ENCODE measurements around the gene NDUFAF8. TPM values are rescaled to one million over a fixed set of nuclear protein-coding genes. Genes with fewer than 3 reads are reported as not detected.

NDUFAF8 gene
- polyA plus RNA-seq, 1 donor from 2014 or later = 76.4 TPM

DNA sequence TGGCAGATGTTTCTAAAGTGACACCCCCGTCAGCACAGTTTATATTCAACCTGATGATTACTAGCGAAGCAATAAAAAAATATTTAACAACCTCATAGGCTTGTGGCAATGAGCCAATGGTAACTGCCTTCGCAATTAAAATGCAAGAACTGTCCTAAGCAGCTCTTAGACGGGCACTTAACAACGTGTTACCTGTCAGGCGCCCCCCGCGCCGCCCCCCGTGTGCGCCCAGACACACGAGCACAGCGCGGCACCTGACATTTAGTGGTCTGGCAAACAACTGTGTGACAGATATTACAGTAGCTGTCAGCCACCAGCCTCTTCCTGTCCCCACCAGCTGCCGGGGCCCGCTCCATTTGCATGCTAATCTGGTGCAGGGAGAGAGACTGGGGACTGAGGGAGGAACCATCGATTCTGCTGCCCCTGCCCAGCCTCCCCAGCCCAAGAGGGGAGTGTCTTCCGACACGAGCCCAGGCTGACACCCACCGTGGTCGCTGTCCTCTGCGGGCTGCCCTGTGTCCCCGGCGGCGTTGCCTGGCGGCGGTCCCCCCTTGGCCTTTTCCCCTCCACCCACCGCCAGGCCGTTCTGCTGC is 12.7 kb downstream of the NDUFAF8 start:
- no peaks in the 10 kb centered on the region for H3K27me3 ChIP-seq (ENCODE audit: insufficient read depth, low read depth, low read length)
- H3K9me3 ChIP-seq (ENCODE audit: low read length) = no peaks in the 10 kb centered on the region
- peak overlapping the region; percentile 2 for H3K4me2 ChIP-seq (ENCODE audit: low read length)
- H3K9ac ChIP-seq (ENCODE audit: low read length) = peak overlapping the region; percentile 62
- H3K27ac ChIP-seq (ENCODE audit: low read length) = peak overlapping the region; percentile 84
- no peak for TF ChIP-seq SMC3 (conservative IDR thresholded peaks at IDR 0.05; ENCODE audit: poor library complexity)
- no peak for TF ChIP-seq EZH2 (IDR thresholded peaks at IDR 0.05; ENCODE audit: borderline replicate concordance, insufficient read depth, low read length, poor library complexity, severe bottlenecking)
- peak; percentile 89 for TF ChIP-seq EP300 (conservative IDR thresholded peaks at IDR 0.05; ENCODE audit: poor library complexity, severe bottlenecking)
- TF ChIP-seq POLR2AphosphoS5 (IDR thresholded peaks at IDR 0.05) = peak; percentile 68
- TF ChIP-seq, protein P1, sequence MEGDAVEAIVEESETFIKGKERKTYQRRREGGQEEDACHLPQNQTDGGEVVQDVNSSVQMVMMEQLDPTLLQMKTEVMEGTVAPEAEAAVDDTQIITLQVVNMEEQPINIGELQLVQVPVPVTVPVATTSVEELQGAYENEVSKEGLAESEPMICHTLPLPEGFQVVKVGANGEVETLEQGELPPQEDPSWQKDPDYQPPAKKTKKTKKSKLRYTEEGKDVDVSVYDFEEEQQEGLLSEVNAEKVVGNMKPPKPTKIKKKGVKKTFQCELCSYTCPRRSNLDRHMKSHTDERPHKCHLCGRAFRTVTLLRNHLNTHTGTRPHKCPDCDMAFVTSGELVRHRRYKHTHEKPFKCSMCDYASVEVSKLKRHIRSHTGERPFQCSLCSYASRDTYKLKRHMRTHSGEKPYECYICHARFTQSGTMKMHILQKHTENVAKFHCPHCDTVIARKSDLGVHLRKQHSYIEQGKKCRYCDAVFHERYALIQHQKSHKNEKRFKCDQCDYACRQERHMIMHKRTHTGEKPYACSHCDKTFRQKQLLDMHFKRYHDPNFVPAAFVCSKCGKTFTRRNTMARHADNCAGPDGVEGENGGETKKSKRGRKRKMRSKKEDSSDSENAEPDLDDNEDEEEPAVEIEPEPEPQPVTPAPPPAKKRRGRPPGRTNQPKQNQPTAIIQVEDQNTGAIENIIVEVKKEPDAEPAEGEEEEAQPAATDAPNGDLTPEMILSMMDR (IDR thresholded peaks at IDR 0.05; ENCODE audit: poor library complexity, severe bottlenecking) = no peak
- TF ChIP-seq TAF1 (IDR thresholded peaks at IDR 0.05; ENCODE audit: low read depth) = no peak
- TF ChIP-seq, protein P2, sequence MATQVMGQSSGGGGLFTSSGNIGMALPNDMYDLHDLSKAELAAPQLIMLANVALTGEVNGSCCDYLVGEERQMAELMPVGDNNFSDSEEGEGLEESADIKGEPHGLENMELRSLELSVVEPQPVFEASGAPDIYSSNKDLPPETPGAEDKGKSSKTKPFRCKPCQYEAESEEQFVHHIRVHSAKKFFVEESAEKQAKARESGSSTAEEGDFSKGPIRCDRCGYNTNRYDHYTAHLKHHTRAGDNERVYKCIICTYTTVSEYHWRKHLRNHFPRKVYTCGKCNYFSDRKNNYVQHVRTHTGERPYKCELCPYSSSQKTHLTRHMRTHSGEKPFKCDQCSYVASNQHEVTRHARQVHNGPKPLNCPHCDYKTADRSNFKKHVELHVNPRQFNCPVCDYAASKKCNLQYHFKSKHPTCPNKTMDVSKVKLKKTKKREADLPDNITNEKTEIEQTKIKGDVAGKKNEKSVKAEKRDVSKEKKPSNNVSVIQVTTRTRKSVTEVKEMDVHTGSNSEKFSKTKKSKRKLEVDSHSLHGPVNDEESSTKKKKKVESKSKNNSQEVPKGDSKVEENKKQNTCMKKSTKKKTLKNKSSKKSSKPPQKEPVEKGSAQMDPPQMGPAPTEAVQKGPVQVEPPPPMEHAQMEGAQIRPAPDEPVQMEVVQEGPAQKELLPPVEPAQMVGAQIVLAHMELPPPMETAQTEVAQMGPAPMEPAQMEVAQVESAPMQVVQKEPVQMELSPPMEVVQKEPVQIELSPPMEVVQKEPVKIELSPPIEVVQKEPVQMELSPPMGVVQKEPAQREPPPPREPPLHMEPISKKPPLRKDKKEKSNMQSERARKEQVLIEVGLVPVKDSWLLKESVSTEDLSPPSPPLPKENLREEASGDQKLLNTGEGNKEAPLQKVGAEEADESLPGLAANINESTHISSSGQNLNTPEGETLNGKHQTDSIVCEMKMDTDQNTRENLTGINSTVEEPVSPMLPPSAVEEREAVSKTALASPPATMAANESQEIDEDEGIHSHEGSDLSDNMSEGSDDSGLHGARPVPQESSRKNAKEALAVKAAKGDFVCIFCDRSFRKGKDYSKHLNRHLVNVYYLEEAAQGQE (IDR thresholded peaks at IDR 0.05; ENCODE audit: borderline replicate concordance) = peak; percentile 22
- H3K79me2 ChIP-seq (replicated peaks; ENCODE audit: insufficient read depth, low read length) = no peaks in the 10 kb centered on the region
- H2AFZ ChIP-seq (ENCODE audit: low read depth, low read length) = no peak overlapping the region
- no peaks in the 10 kb centered on the region for H3K9me2 ChIP-seq (ENCODE audit: insufficient read depth, low read length)
- H3K36me3 ChIP-seq (ENCODE audit: insufficient read depth, low read length) = no peaks in the 10 kb centered on the region
- H3F3A ChIP-seq (ENCODE audit: insufficient read depth, low read length, poor library complexity, severe bottlenecking) = no peaks in the 10 kb centered on the region
- H3K4me3 ChIP-seq (ENCODE audit: low read length) = peak overlapping the region; percentile 55
- no peaks in the 10 kb centered on the region for H4K20me1 ChIP-seq (ENCODE audit: insufficient read depth)

DNA sequence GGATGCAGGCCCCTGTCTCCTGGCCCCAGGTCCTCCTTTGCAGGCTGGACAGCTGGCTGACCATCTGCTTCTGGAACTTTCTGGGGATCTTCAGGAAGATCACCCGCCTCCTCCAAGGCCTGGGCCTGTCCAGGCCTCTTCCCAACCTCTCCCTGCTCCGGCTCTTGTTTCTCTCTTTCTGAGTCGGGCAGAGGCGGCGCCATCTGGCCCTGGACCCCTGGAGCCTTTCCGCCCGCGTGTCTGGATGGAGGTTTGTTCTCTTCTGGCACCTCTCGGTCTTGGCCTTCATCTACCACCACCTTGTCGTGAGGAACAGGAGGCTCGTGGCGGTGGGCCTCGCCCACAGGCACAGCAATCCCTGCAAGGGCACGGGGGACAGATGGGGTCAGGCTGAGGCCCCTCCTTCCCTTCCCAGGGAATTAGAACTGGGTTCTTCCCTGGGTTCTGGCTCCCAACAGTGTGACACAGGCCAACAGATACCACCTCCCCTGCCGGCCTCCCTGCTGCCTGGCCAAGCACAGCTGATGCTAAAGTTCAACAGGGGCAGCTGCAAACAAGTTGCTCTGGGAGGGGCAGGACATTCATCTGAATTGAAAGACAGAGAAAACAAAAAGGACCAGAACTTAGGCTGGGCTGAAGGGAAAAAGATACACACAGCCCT is 13.3 kb downstream of the NDUFAF8 start:
- no peak for TF ChIP-seq RAD21 (conservative IDR thresholded peaks at IDR 0.05)
- TF ChIP-seq, protein P1 (IDR thresholded peaks at IDR 0.05; ENCODE audit: poor library complexity, severe bottlenecking) = no peak
- TF ChIP-seq POLR2AphosphoS5 (IDR thresholded peaks at IDR 0.05) = no peak
- TF ChIP-seq, protein P2 (IDR thresholded peaks at IDR 0.05; ENCODE audit: borderline replicate concordance) = no peak
- no peak for TF ChIP-seq MXI1 (conservative IDR thresholded peaks at IDR 0.05; ENCODE audit: poor library complexity, severe bottlenecking)
- TF ChIP-seq SMC3 (conservative IDR thresholded peaks at IDR 0.05; ENCODE audit: poor library complexity) = no peak
- no peak for TF ChIP-seq EP300 (conservative IDR thresholded peaks at IDR 0.05; ENCODE audit: poor library complexity, severe bottlenecking)
- TF ChIP-seq TAF1 (IDR thresholded peaks at IDR 0.05; ENCODE audit: low read depth) = no peak
- no peak for TF ChIP-seq EZH2 (IDR thresholded peaks at IDR 0.05; ENCODE audit: borderline replicate concordance, insufficient read depth, low read length, poor library complexity, severe bottlenecking)
- no peak overlapping the region for H2AFZ ChIP-seq (ENCODE audit: low read depth, low read length)
- no peaks in the 10 kb centered on the region for H3K9me3 ChIP-seq (ENCODE audit: low read length)
- H3K27me3 ChIP-seq (ENCODE audit: insufficient read depth, low read depth, low read length) = no peaks in the 10 kb centered on the region
- no peaks in the 10 kb centered on the region for H3F3A ChIP-seq (ENCODE audit: insufficient read depth, low read length, poor library complexity, severe bottlenecking)
- H3K36me3 ChIP-seq (ENCODE audit: insufficient read depth, low read length) = no peaks in the 10 kb centered on the region
- peak overlapping the region; percentile 84 for H3K27ac ChIP-seq (ENCODE audit: low read length)
- H3K9me2 ChIP-seq (ENCODE audit: insufficient read depth, low read length) = no peaks in the 10 kb centered on the region
- peak overlapping the region; percentile 62 for H3K9ac ChIP-seq (ENCODE audit: low read length)
- no peak overlapping the region for H3K4me2 ChIP-seq (ENCODE audit: low read length)
- H3K4me3 ChIP-seq (ENCODE audit: low read length) = peak overlapping the region; percentile 55
- H3K79me2 ChIP-seq (replicated peaks; ENCODE audit: insufficient read depth, low read length) = no peaks in the 10 kb centered on the region
- H4K20me1 ChIP-seq (ENCODE audit: insufficient read depth) = no peaks in the 10 kb centered on the region

Data from neural cell (in vitro differentiated cells).